ENCODE measurements around the gene LMX1A.
A peak's percentile ranks its signal among the peaks of the same experiment; 100 is the strongest.

DNA sequence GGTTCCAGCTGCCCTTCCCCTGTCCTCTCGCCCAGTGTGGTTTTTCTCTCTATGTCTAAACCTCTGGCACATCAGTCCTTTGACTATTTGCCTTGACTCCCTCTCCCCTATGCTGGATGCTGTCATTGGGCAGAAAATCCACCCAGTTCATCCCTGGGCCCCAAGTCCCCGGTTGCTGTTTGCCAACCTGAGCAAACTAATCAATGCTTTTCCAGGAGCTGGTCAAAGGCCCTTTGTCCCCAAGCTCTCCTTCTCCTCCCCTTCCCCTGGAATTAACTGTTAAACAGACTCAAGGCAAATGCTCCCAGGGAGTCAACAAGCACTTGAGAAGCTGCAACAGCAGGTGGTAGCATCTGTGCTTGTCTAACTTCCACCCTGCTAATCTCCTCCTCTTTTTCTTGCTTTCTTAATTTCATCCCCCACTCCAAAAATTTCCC is 102.7 kb downstream of the LMX1A start:
- TF ChIP-seq, protein P1, sequence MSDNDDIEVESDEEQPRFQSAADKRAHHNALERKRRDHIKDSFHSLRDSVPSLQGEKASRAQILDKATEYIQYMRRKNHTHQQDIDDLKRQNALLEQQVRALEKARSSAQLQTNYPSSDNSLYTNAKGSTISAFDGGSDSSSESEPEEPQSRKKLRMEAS (IDR thresholded peaks at IDR 0.05), result peak; percentile 67
- TF ChIP-seq, protein P2, sequence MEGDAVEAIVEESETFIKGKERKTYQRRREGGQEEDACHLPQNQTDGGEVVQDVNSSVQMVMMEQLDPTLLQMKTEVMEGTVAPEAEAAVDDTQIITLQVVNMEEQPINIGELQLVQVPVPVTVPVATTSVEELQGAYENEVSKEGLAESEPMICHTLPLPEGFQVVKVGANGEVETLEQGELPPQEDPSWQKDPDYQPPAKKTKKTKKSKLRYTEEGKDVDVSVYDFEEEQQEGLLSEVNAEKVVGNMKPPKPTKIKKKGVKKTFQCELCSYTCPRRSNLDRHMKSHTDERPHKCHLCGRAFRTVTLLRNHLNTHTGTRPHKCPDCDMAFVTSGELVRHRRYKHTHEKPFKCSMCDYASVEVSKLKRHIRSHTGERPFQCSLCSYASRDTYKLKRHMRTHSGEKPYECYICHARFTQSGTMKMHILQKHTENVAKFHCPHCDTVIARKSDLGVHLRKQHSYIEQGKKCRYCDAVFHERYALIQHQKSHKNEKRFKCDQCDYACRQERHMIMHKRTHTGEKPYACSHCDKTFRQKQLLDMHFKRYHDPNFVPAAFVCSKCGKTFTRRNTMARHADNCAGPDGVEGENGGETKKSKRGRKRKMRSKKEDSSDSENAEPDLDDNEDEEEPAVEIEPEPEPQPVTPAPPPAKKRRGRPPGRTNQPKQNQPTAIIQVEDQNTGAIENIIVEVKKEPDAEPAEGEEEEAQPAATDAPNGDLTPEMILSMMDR (IDR thresholded peaks at IDR 0.05; ENCODE audit: low read depth, low read length, missing input control), result no peak

Measured in liver (tissue), 2 donors.